DOHH2 (cell line): ENCODE measurements around the gene ARHGAP8.

Experiments
- H3F3A ChIP-seq: fragments of 200-600 bp; sonication (generic), shearing (Covaris generic); 2 replicates; pipeline ENCODE4 v1.6.0; 2016; ENCODE audit warnings: antibody characterized with exemption, mild to moderate bottlenecking; ENCODE audit not compliant: control insufficient read depth, insufficient read depth
- H3K27ac ChIP-seq: fragments of 200-600 bp; sonication (generic); 2 replicates; pipeline ENCODE4 v1.5.1; 2014; ENCODE audit warnings: low read depth, mild to moderate bottlenecking, low read length, moderate library complexity
- H3K27me3 ChIP-seq: fragments of 200-600 bp; sonication (generic); 2 replicates; pipeline ENCODE4 v1.6.1; 2014; ENCODE audit warnings: mild to moderate bottlenecking, low read length, mixed read lengths; ENCODE audit not compliant: control insufficient read depth
- H3K36me3 ChIP-seq: fragments of 200-600 bp; sonication (generic); 2 replicates; pipeline ENCODE4 v1.6.1; 2014; ENCODE audit warnings: mild to moderate bottlenecking, low read length, moderate library complexity, mixed read lengths; ENCODE audit not compliant: control insufficient read depth
- H3K4me1 ChIP-seq: fragments of 200-600 bp; sonication (generic); 2 replicates; pipeline ENCODE4 v1.6.1; 2014; ENCODE audit warnings: mild to moderate bottlenecking, low read length, mixed read lengths; ENCODE audit not compliant: control insufficient read depth
- H3K4me2 ChIP-seq: fragments of 200-600 bp; sonication (generic); 2 replicates; pipeline ENCODE4 v1.6.0; 2014; ENCODE audit warnings: mild to moderate bottlenecking, low read length, moderate library complexity
- H3K4me3 ChIP-seq: fragments of 200-600 bp; sonication (generic); 2 replicates; pipeline ENCODE4 v1.5.1; 2014; ENCODE audit warnings: mild to moderate bottlenecking, low read length, mixed read lengths
- H3K79me2 ChIP-seq: fragments of 200-600 bp; sonication (generic); 2 replicates; pipeline ENCODE4 v1.6.1; 2014; ENCODE audit warnings: mild to moderate bottlenecking, low read length, mixed read lengths; ENCODE audit not compliant: control insufficient read depth
- H3K9me2 ChIP-seq: fragments of 200-600 bp; sonication (generic); replicated peaks from 2 replicates; pipeline ENCODE4 v1.6.1; 2014; ENCODE audit warnings: mild to moderate bottlenecking, low read length, mixed read lengths; ENCODE audit not compliant: control insufficient read depth
- H3K9me3 ChIP-seq: fragments of 200-600 bp; sonication (generic); 2 replicates; pipeline ENCODE4 v1.6.1; 2014; ENCODE audit warnings: antibody characterized with exemption, low read length, mixed read lengths; ENCODE audit not compliant: control insufficient read depth, insufficient read depth
- H4K20me1 ChIP-seq: fragments of 200-600 bp; sonication (generic); 2 replicates; pipeline ENCODE4 v1.6.0; 2014; ENCODE audit warnings: low read depth, mild to moderate bottlenecking, antibody characterized with exemption, low read length, moderate library complexity; ENCODE audit not compliant: control insufficient read depth, insufficient read depth
- CTCF ChIP-seq: fragments of 200-600 bp; sonication (generic); IDR thresholded peaks from one replicate; pipeline ENCODE4 v1.5.1; 2014; ENCODE audit warnings: antibody characterized with exemption, mild to moderate bottlenecking, low read depth, low read length; ENCODE audit not compliant: poor library complexity, severe bottlenecking
- EZH2phosphoT487 ChIP-seq: fragments of 200-600 bp; sonication (generic); IDR thresholded peaks from 2 replicates; pipeline ENCODE4 v1.6.1; 2017; ENCODE audit warnings: borderline replicate concordance, mild to moderate bottlenecking, antibody characterized with exemption, low read length, moderate library complexity, mixed read lengths

ARHGAP8 gene

GRCh38 chr22:44722611-44723010 is 29.8 kb upstream of the ARHGAP8 start:
- Histone ChIP-seq H3K79me2 (no peaks in the 10 kb centered on the region), H3K27ac (no peak overlapping the region), H3F3A (no peaks in the 10 kb centered on the region), H3K4me1 (no peaks in the 10 kb centered on the region), H3K36me3 (no peaks in the 10 kb centered on the region), H3K9me3 (no peaks in the 10 kb centered on the region), H4K20me1 (no peaks in the 10 kb centered on the region), H3K9me2 (no peaks in the 10 kb centered on the region), H3K4me3 (no peak overlapping the region), H3K27me3 (no peaks in the 10 kb centered on the region), H3K4me2 (no peak overlapping the region)
- no peak for TF ChIP-seq CTCF
- TF ChIP-seq EZH2phosphoT487: no peak

GRCh38 chr22:44723801-44724200 is 28.6 kb upstream of the ARHGAP8 start:
- H3K9me2 ChIP-seq: no peaks in the 10 kb centered on the region
- no peaks in the 10 kb centered on the region for H3K4me1 ChIP-seq
- H3F3A ChIP-seq: no peaks in the 10 kb centered on the region
- no peaks in the 10 kb centered on the region for H3K27me3 ChIP-seq
- H3K36me3 ChIP-seq: no peaks in the 10 kb centered on the region
- H3K4me2 ChIP-seq: no peak overlapping the region
- no peaks in the 10 kb centered on the region for H4K20me1 ChIP-seq
- no peaks in the 10 kb centered on the region for H3K9me3 ChIP-seq
- TF ChIP-seq EZH2phosphoT487: no peak
- no peak for TF ChIP-seq CTCF
- no peak overlapping the region for H3K4me3 ChIP-seq
- no peaks in the 10 kb centered on the region for H3K79me2 ChIP-seq
- no peak overlapping the region for H3K27ac ChIP-seq

GRCh38 chr22:44724416-44724815 is 28.0 kb upstream of the ARHGAP8 start:
- Histone ChIP-seq H3K4me2 (no peak overlapping the region), H3K36me3 (no peaks in the 10 kb centered on the region), H3K4me1 (no peaks in the 10 kb centered on the region), H4K20me1 (no peaks in the 10 kb centered on the region), H3K4me3 (no peak overlapping the region), H3K79me2 (no peaks in the 10 kb centered on the region), H3K27me3 (no peaks in the 10 kb centered on the region), H3F3A (no peaks in the 10 kb centered on the region), H3K27ac (no peak overlapping the region), H3K9me2 (no peaks in the 10 kb centered on the region), H3K9me3 (no peaks in the 10 kb centered on the region)
- TF ChIP-seq CTCF: no peak
- no peak for TF ChIP-seq EZH2phosphoT487

GRCh38 chr22:44724859-44725258 is 27.5 kb upstream of the ARHGAP8 start:
- Histone ChIP-seq H4K20me1 (no peaks in the 10 kb centered on the region), H3K27me3 (no peaks in the 10 kb centered on the region), H3K9me3 (no peaks in the 10 kb centered on the region), H3K4me3 (no peak overlapping the region), H3K4me2 (no peak overlapping the region), H3K27ac (no peak overlapping the region), H3K36me3 (no peaks in the 10 kb centered on the region), H3F3A (no peaks in the 10 kb centered on the region), H3K79me2 (no peaks in the 10 kb centered on the region), H3K9me2 (no peaks in the 10 kb centered on the region), H3K4me1 (no peaks in the 10 kb centered on the region)
- TF ChIP-seq CTCF: no peak
- TF ChIP-seq EZH2phosphoT487: no peak
